Caki2 (cell line): Measurements from ENCODE around the gene CDH4. TPM values are rescaled to one million over a fixed set of nuclear protein-coding genes. Genes with fewer than 3 reads are reported as not detected.

Experiments
- DNase-seq: peaks from one replicate; pipeline ENCODE4 v3.0.0-alpha.2; 2015; ENCODE audit warnings: low read depth
- in situ Hi-C: cut with HindIII; loops from 2 replicates; pipeline ENCODE4 v1.10.0; 2016; ENCODE audit warnings: low sequenced_read_pairs, low pct_unique_long_range_greater_than_20kb, mixed read lengths
- total RNA-seq: library from RNA; depleted of rRNA; stranded (reverse); fragments of >200 nt; shearing (Covaris generic); gene quantifications from 2 replicates; pipeline ENCODE4 v1.2.3, GENCODE V29; 2014; ENCODE audit warnings: low replicate concordance

Gene CDH4
- total RNA-seq, 1 experiment from 2014 or later, result 2.7 TPM

- DNase-seq, result no peak
- in situ Hi-C loops, result no loop called here
Measured at GRCh38 chr20:61595216-61595615, 343.2 kb downstream of the CDH4 start.

GRCh38 chr20:61596687-61597330 is 344.7 kb downstream of the CDH4 start:
- DNase-seq, result no peak
- in situ Hi-C loops, result no loop called here

GRCh38 chr20:61597996-61598395 is 345.9 kb downstream of the CDH4 start:
- DNase-seq, result no peak
- in situ Hi-C loops, result no loop called here

GRCh38 chr20:61598586-61598985 is 346.5 kb downstream of the CDH4 start:
- no peak for DNase-seq
- in situ Hi-C loops, result no loop called here

DNA sequence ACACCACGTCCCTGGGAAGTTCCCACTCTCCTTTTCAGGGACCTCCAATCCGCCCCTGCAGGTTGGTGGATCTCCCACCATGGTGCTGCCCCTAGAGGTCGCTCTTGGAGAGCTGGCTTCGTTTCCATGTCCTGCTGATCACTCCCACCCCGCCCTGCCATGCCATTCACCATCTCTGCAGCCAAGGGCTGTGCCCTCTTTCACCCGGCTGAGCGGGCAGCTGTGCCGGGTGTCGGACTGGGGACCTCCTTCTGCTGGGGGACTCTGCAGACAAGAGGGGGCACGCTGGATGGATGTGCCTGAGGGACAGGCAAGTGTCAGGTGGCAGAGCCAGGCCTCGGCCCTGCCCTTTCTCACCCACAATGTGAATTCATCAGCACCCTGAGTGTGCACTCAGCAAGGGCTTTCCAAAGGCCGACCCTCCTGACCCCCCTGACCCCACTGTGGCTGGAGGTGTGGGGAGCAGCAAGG is 347.0 kb downstream of the CDH4 start:
- in situ Hi-C loops, result no loop called here
- no peak for DNase-seq

- in situ Hi-C loops, result no loop called here
- no peak for DNase-seq
Measured at GRCh38 chr20:61599541-61599992, 347.5 kb downstream of the CDH4 start.

DNA sequence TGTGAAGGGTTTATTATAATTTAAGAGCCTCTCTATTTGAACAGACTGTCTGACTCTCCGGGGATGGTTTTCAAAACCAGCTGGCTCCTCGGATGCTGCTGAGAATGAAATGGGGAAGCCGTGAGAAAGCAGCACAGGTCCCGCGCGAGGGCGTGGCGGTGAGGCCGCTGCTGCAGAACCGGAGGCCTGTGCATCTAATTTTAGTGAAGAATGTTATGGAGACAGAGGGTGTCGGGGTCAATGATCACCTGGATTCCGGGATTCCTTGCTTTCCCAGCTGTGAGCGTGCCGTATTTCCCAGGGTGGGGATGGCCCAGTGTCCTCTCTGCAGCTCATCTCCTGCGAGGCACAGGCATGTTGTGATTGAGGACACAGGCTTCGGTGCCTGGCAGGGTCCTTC is 348.0 kb downstream of the CDH4 start:
- no peak for DNase-seq
- in situ Hi-C loops, result no loop called here

DNA sequence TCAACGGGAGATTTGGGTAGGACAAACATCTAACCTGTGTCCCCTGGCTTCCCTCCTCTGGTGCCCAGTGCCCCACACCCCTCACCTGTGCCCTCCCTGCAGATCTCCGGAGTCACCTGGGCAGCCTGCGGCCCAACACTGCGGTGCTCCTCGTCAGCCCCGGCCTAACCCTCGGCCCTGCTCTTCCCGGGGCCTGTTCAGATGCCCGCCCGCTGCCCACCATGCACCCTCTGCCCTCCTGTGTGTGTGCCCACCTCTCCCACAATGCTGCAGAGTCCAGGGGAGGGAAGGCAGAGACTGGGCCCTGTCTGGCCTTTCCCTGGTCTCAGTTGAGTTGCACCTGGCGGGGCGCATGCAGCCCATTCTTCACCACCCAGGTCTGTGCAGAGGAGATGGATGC is 349.3 kb downstream of the CDH4 start:
- in situ Hi-C loops, result no loop called here
- no peak for DNase-seq

GRCh38 chr20:61601853-61602252 is 349.8 kb downstream of the CDH4 start:
- no peak for DNase-seq
- in situ Hi-C loops, result no loop called here

DNA sequence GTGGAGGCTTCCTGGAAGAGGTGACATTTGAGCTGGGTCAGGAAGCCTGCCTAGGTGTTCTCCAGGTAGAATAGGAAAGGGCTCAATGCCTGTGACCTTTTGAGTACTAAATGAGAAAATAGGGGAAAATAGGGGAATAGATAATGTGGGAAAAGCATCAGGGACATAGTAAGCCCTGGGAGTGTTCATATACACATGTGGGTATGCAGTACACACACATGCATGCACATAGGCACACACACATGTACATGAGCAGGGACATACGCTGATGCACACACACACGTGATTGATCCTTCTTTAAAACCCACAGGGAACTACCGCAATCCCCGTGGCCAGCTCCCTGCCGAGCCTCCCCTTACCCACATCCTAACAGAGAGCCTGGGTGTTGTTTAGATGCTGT is 351.7 kb downstream of the CDH4 start:
- in situ Hi-C loops, result no loop called here
- DNase-seq, result no peak

GRCh38 chr20:61604549-61604948 is 352.5 kb downstream of the CDH4 start:
- DNase-seq, result no peak
- in situ Hi-C loops, result no loop called here

GRCh38 chr20:61605283-61605682 is 353.2 kb downstream of the CDH4 start:
- in situ Hi-C loops, result no loop called here

GRCh38 chr20:61605862-61606557 is 353.9 kb downstream of the CDH4 start:
- DNase-seq, result no peak
- in situ Hi-C loops, result no loop called here

More at GRCh38 chr20:61605283-61605682, 353.2 kb downstream of the CDH4 start:
- DNase-seq, result no peak

DNA sequence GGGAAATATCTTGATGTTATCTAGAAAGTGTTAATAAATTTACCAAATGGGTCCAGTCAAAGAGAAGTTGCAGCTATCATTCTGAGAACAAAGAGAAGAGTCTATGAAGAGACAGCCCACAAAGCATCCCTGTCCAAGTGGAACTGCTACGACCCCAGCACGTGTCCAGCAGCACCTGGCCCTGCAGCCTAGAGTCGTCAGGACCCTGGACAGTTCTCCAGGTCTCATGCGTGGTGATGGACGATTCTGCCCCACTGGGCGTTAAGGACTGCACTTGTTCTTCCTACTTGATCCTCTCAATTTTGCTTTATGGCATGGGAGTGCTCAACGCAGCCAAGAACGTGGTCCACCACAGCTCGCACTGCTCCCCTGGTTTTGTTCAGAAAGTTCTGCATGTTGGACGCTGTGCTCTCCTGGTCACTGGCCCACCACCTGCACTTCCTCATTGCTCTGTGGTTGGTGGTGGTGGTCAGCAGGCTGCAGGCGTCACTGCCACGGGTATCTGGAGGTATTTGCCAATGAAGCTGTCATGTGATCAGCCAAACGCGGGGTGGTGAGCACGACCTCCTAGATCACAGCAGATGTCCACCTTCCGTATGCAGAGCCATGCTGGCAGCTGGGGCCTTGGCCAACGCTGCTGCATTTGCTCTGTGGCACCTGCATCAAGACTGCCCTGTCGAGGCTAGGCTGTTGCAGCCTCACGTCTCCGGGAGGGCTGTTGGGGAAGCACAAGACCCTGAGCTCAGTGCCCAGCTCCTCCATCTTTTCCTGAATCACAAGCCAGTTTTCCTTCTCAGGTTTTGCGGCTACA is 356.4 kb downstream of the CDH4 start:
- in situ Hi-C loops, result no loop called here
- peak; percentile 32 for DNase-seq

- DNase-seq, result no peak
- in situ Hi-C loops, result no loop called here
Measured at GRCh38 chr20:61609461-61609860, 357.4 kb downstream of the CDH4 start.

- no peak for DNase-seq
- in situ Hi-C loops, result no loop called here
Measured at GRCh38 chr20:61611401-61612180, 359.5 kb downstream of the CDH4 start.

DNA sequence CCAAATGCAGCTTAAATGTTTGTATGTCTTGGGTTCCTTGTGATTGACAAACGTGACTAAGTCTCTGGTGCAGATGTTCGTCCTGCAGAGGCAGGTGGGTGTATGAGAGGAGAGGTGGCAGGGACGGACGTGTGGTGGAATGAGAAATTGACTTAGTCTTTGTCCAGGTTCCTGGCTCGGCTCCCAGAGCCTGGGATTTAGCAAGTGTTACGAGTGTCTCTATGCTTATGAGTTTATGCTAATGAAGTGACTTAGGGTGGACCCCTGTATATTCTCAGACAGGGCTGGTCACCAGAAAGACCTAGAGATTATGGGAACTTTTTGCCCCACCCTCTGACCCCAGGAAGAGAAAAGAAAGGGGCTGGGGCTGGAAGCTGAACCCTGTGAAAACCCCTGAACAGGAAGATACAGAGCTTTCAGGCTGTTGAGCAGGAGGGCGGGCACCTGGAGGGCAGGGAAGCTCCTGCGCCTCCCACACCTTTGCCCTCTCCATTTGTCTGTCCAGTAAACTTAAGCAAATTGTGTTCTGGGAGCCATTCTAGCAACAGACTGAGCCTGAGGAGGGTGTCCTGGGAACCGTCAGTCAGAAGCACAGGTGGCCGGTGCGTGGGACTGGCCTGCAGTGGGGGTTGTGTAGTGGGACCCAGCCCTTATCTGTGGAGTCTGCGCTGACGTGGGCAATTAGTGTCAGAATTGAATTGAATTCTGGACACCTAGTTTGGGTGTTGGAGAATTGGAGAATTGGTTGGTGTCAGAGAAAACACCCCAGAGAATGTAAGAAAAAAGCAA is 362.1 kb downstream of the CDH4 start:
- in situ Hi-C loops, result no loop called here
- DNase-seq, result no peak

DNA sequence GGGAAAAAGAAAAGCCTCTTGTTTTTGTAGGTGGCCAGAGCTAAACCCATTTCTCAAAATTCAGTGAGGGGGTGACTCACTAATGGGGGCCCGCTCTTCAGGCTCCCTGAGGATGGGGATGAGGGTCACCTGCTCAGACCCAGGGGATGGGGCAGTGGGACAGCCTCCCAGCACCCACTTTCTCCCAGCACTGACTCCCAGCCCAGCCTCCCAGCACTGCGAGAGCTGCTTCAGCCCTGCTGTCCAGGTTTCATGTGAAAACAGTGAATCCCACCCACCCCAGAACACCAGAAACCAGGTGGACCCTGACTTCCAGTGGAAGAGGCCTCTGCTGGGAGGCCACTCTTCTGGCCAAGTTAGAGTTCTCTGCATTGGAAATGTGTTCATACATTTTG is 362.6 kb downstream of the CDH4 start:
- DNase-seq, result no peak
- in situ Hi-C loops, result no loop called here
